Keratinocyte (primary cell): ENCODE results near the gene SLC17A4. TPM values are rescaled to one million over a fixed set of nuclear protein-coding genes. Genes with fewer than 3 reads are reported as not detected.

Experiments used
- DNase-seq: peaks from one replicate; pipeline ENCODE4 v3.0.0-alpha.2; 2011; ENCODE audit warnings: low read depth, missing footprints, low spot score
- FAIRE-seq: peaks from 2 replicates; lab custom pipeline; 2011; peaks lifted over from hg19 to GRCh38; lab: Jason Lieb, UNC
- H2AFZ ChIP-seq: 2 replicates; pipeline ENCODE4 v1.6.0; 2012; ENCODE audit warnings: low read length, control low read depth, inconsistent platforms; ENCODE audit not compliant: control insufficient read depth
- H3K27ac ChIP-seq: 2 replicates; pipeline ENCODE4 v1.5.1; 2011; ENCODE audit warnings: low read length; ENCODE audit not compliant: control insufficient read depth, insufficient read depth
- H3K27me3 ChIP-seq: 3 replicates; pipeline ENCODE4 v1.6.0; 2011; ENCODE audit warnings: low read length; ENCODE audit not compliant: control insufficient read depth, insufficient read depth; ENCODE audit errors: extremely low read depth
- H3K36me3 ChIP-seq, 2 experiments: 2 replicates in 1 of 2; 3 replicates in 1 of 2; pipeline ENCODE4 v1.5.1; 2011; ENCODE audit warnings: low read length in 2 of 2, mild to moderate bottlenecking in 1 of 2; ENCODE audit not compliant: control insufficient read depth in 2 of 2, insufficient read depth in 2 of 2; ENCODE audit errors: extremely low read depth in 1 of 2
- H3K4me1 ChIP-seq: 3 replicates; pipeline ENCODE4 v1.5.1; 2011; ENCODE audit warnings: low read length; ENCODE audit not compliant: control insufficient read depth, insufficient read depth; ENCODE audit errors: extremely low read depth
- H3K4me2 ChIP-seq: 3 replicates; pipeline ENCODE4 v1.6.0; 2011; ENCODE audit warnings: low read depth, low read length; ENCODE audit not compliant: control insufficient read depth, insufficient read depth; ENCODE audit errors: extremely low read depth
- H3K4me3 ChIP-seq, 3 experiments: fragments of 200-600 bp in 1 of 3; sonication (generic) in 1 of 3; 2 replicates in 2 of 3; 3 replicates in 1 of 3; pipeline ENCODE4 v1.5.1; 2011 to 2016; ENCODE audit warnings: low read length in 3 of 3, mild to moderate bottlenecking in 3 of 3, control low read depth in 2 of 3, inconsistent platforms in 1 of 3, low read depth in 1 of 3, mixed read lengths in 1 of 3, mixed run types in 1 of 3, moderate library complexity in 1 of 3; ENCODE audit not compliant: control insufficient read depth in 2 of 3, insufficient read depth in 2 of 3; ENCODE audit errors: extremely low read depth in 1 of 3
- H3K79me2 ChIP-seq: 2 replicates; pipeline ENCODE4 v1.6.0; 2012; ENCODE audit warnings: low read length; ENCODE audit not compliant: control insufficient read depth, insufficient read depth
- H3K9ac ChIP-seq: 3 replicates; pipeline ENCODE4 v1.6.0; 2011; ENCODE audit warnings: low read length; ENCODE audit not compliant: control insufficient read depth, insufficient read depth; ENCODE audit errors: extremely low read depth
- H3K9me1 ChIP-seq: 3 replicates; pipeline ENCODE4 v1.6.0; 2011; ENCODE audit warnings: low read length; ENCODE audit not compliant: control insufficient read depth, insufficient read depth; ENCODE audit errors: extremely low read depth
- H3K9me3 ChIP-seq: 2 replicates; pipeline ENCODE4 v1.5.1; 2012; ENCODE audit warnings: low read depth, low read length; ENCODE audit not compliant: control insufficient read depth
- H4K20me1 ChIP-seq: 3 replicates; pipeline ENCODE4 v1.6.0; 2011; ENCODE audit warnings: low read length; ENCODE audit not compliant: control insufficient read depth, insufficient read depth; ENCODE audit errors: extremely low read depth
- CTCF ChIP-seq, 3 experiments: IDR thresholded peaks in 1 of 3; conservative IDR thresholded peaks in 1 of 3; optimal IDR thresholded peaks in 1 of 3; 2 replicates in 2 of 3; 3 replicates in 1 of 3; pipeline versions ENCODE3 to v1.5.1; 2011; ENCODE audit warnings: low read length in 3 of 3, mild to moderate bottlenecking in 3 of 3, moderate library complexity in 2 of 3, control low read depth in 1 of 3, inconsistent platforms in 1 of 3; ENCODE audit not compliant: insufficient read depth in 2 of 3; ENCODE audit errors: extremely low read depth in 1 of 3
- EZH2 ChIP-seq: IDR thresholded peaks from one replicate; pipeline ENCODE4 v1.6.1; 2012; ENCODE audit warnings: inconsistent platforms, mild to moderate bottlenecking, low read length, moderate library complexity
- dilution Hi-C: fragments of 300-500 bp; cut with MboI; formaldehyde crosslinking; loops from one replicate; pipeline ENCODE4 v1.7.0; 2020; ENCODE audit warnings: low sequenced_read_pairs; ENCODE audit not compliant: extremely low pct_ligation_motif_present
- polyA plus RNA-seq, 5 experiments: library from polyadenylated mRNA; depleted of rRNA in 3 of 5; stranded (reverse) in 3 of 5; stranded (forward) in 1 of 5; unstranded in 1 of 5; fragments of >200 nt; gene quantifications; 1 replicate in 1 of 5; 2 replicates in 3 of 5; 3 replicates in 1 of 5; pipeline versions ENCODE4 v1.2.1 to v1.2.3, GENCODE V29; 2011 to 2012; ENCODE audit warnings: missing spikeins in 2 of 5, low read depth in 1 of 5, low replicate concordance in 1 of 5

Gene SLC17A4
- polyA plus RNA-seq, 1 donor (not counting 4 experiments of a cell fraction or from before 2014, with no cell fraction given) = not detected

GRCh38 chr6:25792016-25792415, 37.5 kb downstream of the SLC17A4 start:
- Histone ChIP-seq H3K27me3 (no peaks in the 10 kb centered on the region), H3K36me3 (no peaks in the 10 kb centered on the region), H3K9me3 (no peaks in the 10 kb centered on the region), H3K4me1 (no peaks in the 10 kb centered on the region), H2AFZ (no peak overlapping the region), H3K27ac (no peak overlapping the region), H3K79me2 (no peaks in the 10 kb centered on the region), H3K4me3 (no peak overlapping the region), H3K9ac (no peak overlapping the region), H3K4me2 (no peak overlapping the region), H4K20me1 (no peaks in the 10 kb centered on the region), H3K9me1 (no peaks in the 10 kb centered on the region)
- TF ChIP-seq CTCF (optimal IDR thresholded peaks at IDR 0.05 in 1 of 3, IDR thresholded peaks at IDR 0.05 in 1 of 3, conservative IDR thresholded peaks at IDR 0.05 in 1 of 3; ENCODE audit: extremely low read depth in 1 of 3, insufficient read depth in 2 of 3, low read length in 3 of 3) = no peak
- TF ChIP-seq EZH2 = no peak
- no peak for DNase-seq
- dilution Hi-C loops = no loop called here
- no peak for FAIRE-seq

- no peak for FAIRE-seq
- no peaks in the 10 kb centered on the region for H3K9me1 ChIP-seq
- no peak overlapping the region for H3K9ac ChIP-seq
- no peaks in the 10 kb centered on the region for H3K36me3 ChIP-seq
- H2AFZ ChIP-seq = no peak overlapping the region
- H3K27me3 ChIP-seq = no peaks in the 10 kb centered on the region
- H3K9me3 ChIP-seq = no peaks in the 10 kb centered on the region
- DNase-seq = no peak
- no peaks in the 10 kb centered on the region for H3K4me1 ChIP-seq
- H3K4me2 ChIP-seq = no peak overlapping the region
- no peaks in the 10 kb centered on the region for H3K79me2 ChIP-seq
- no peaks in the 10 kb centered on the region for H4K20me1 ChIP-seq
- TF ChIP-seq EZH2 (no peak), CTCF (optimal IDR thresholded peaks at IDR 0.05 in 1 of 3, IDR thresholded peaks at IDR 0.05 in 1 of 3, conservative IDR thresholded peaks at IDR 0.05 in 1 of 3; ENCODE audit: extremely low read depth in 1 of 3, insufficient read depth in 2 of 3, low read length in 3 of 3) (no peak)
- H3K4me3 ChIP-seq = no peak overlapping the region
- dilution Hi-C loops = no loop called here
- no peak overlapping the region for H3K27ac ChIP-seq
These were observed 39.4 kb downstream of the SLC17A4 start for GRCh38 chr6:25793970-25794369.
